ENCODE measurements around the gene GRHL3.

GRHL3 gene

DNA sequence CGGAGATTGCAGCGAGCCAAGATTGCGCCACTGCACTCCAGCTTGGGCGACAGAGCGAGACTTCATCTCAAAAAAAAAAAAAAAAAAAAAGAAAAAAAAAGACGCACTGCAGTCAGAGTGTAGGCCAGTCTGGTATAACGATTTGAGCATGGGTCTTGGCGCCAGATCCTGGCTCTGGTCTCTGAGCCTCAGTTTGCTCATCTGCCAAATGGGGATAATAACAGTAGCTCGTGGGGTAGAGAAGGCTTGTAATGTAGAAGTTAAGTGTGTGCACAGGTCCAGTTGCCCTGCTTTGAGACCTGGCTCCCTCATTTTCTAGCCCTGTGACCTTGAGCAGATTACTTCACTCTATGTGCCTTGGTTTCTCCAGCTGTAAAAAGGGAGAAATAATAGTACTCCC, 26.3 kb upstream of the GRHL3 start:
- in situ Hi-C loops (cut with MboI; ENCODE audit: low sequenced_read_pairs) = no loop called here

DNA sequence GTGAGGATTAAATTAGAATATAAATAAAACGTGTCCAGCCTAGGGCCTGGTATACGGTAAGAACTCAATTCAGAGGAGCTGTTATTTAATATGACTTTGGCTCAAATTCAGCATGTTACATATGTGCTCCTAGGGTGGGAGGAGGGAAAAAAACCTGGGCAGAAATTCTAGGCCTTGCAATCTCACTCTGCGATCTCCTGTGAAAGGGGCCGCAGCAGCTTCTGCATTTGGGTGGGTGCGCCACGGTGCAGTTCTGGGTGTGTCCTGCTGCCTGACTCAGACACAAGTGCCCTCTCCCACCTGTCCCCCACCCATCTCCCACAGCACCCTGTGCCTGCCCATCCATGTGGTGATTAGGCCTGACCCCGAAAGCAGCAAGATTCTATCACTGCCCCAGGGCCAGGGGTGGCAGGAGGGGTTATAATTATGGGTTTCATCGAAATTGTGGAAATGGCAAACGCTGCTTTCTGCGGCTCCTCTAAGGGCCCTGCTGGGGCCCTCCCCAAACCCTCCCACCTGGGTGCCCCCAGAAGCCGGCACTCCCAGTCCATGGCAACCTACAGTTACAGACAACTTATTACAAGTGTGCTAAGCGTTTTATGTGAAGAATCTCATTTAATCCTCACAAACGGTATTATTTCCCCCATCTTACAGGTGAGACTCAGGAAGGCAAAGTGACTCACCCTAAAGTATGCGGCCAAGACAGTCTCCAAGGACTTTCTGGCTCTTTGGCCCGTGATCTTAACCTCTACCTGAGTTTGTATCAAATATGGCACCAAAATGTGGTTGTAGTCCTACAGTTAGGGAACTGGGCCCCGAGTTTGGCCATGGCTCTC, 25.5 kb upstream of the GRHL3 start:
- in situ Hi-C loops (cut with MboI; ENCODE audit: low sequenced_read_pairs) = no loop called here

DNA sequence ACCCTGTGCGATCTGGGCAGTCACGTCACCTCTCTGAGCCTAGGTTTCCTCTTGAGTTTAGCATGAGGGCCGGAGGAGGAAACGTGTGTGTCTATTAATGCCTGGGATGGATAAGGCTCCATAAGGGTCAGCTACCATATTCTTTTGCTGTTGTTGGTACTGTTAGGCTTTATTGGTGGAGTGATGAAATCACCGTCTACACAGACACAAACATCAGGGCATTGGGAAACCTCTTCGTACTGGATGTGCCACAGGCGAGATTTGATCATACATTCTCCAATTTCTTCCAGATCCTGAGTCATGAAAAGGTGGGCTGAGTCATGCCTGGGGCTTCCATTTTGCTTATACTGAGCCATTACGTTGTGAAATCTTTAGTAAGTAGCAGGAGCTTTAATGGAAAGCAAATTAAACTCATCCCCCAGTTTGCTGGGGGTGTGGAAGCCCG, 24.9 kb upstream of the GRHL3 start:
- in situ Hi-C loops (cut with MboI; ENCODE audit: low sequenced_read_pairs) = no loop called here

DNA sequence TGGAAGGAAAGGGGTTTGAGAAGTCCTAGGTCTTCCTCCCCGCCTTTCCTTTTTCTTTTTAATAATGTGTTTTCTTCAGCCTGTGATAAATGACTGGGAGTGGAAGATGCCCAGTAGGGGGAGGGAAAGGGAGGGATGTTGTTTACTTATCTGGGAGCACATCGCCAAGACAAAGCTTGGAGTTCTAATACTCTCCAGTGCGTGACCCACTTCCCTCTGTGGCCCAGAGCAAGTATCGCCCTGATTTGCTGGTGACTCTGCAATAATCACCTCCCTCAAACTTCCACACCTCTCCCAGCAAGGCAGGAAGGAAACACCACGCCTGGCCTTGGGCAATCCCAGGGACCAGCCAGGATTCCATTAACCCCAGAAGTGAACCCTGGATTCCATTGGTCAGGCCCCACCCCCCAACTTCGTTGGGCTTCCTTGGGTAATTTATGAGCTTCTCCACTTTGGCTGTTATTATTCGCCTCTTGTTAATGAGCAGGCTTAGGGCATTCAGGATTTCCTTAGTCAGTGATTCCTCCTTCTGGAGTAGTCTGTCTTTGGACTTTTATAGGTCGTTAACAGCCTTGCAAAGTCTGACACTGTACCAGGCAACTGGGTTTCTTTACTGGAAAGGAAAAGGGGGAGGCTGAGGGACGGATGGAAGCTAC, 24.3 kb upstream of the GRHL3 start:
- in situ Hi-C loops (cut with MboI; ENCODE audit: low sequenced_read_pairs) = no loop called here

DNA sequence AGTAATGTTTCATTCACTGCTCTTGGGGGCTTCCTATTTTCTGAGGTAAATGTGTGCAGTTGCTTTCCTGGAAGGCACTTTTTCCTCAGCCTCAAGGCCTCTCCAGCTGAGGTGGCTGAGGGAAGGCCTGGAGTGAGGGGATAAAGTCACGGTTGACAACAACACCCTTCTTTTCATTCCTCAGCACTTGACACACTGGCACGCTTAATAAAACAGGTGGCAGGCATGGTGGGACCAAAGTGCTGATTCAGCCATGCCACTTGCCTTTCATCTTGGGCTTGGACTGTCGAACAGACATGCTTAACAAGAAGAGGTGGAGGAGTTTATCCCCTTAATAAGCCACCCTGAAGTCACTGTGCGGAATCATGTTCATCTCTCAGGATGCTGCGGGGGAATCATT, 23.6 kb upstream of the GRHL3 start:
- in situ Hi-C loops (cut with MboI; ENCODE audit: low sequenced_read_pairs) = no loop called here

DNA sequence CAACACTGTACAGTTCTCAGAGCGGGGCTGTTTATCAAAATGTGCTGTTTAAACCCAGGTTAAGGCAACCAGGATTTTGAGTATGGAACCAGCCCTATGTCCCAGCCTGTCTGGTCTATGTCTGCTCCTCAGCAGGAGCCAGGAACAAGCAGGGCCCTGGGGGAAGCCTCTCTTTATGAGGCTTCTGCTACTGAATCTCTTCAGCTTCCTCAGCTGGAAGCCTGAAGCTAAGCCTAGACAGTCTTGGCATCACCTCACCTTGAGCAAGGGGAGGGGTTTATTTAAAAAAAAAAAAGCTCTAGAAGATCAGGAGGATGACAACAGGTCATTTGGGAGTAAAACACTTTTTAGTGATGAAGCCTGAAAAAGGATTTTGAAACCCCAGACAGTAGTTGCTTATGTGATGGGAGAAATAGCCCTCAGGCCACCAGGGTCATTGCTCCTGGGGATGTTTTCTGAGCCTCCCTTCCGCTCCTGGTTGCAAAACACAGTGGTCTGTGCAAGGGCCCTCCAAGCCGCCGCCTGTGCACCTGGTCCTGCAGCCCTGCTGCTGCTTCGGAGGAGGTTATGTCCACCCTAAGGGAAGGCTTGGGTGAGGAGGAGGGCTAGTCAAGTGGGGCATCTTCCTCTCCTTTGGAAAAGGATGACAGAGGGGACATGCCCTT, 21.8 kb upstream of the GRHL3 start:
- in situ Hi-C loops (cut with MboI; ENCODE audit: low sequenced_read_pairs) = no loop called here

DNA sequence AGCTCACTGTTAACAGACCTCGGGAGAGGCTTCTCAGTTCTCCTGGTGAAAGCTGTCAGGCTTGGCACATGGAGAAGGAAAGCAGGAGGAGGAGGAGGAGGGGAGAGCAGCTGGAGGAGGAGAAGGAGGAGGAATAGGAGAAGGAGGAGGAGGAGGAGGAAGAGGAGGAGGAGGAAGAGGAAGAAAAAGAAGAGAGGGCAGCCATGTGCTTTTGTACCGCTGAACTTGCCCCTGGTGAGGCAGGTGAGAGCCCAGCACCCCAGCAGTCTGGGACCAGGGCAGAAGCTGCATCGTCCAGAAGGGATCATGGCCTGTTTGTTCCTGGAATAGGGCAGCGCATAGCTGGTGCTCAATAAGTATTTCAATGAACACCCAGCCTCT, 21.3 kb upstream of the GRHL3 start:
- in situ Hi-C loops (cut with MboI; ENCODE audit: low sequenced_read_pairs) = no loop called here

DNA sequence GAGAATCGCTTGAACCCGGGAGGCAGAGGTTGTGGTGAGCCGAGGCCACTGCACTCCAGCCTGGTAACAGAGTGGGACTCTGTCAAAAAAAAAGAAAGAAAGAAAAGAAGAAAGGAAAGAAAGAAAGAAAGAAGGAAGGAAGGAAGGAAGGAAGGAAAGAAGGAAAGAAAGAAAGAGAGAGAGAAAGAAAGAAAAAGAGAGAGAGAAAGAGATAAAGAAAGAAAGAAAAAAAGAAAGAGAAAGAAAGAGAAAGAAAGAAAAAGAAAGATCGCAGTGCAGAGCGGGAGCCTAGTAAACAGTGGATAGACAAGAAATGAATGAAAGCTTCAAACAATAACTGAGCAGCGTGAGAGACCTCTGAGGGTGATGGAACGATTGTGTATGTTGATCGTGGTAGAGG, 20.6 kb upstream of the GRHL3 start:
- in situ Hi-C loops (cut with MboI; ENCODE audit: low sequenced_read_pairs) = no loop called here

DNA sequence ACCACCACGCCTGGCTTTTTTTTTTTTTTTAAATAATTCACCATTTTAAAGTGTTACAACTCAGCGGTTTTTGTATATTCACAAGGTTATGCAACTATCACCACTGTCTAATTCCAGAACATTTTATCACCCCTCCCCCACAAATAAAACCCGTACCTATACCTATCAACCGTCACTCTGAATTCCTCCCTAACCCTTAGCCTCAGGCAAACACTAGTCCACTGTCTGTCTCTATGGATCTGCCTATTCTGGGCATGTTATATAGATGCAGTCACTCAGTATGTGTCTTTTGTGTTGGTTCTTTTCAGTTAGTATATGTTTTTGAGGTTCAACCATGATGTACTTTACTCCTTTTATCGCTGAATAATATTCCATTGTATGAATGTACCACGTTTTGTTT, 19.3 kb upstream of the GRHL3 start:
- in situ Hi-C loops (cut with MboI; ENCODE audit: low sequenced_read_pairs) = no loop called here

DNA sequence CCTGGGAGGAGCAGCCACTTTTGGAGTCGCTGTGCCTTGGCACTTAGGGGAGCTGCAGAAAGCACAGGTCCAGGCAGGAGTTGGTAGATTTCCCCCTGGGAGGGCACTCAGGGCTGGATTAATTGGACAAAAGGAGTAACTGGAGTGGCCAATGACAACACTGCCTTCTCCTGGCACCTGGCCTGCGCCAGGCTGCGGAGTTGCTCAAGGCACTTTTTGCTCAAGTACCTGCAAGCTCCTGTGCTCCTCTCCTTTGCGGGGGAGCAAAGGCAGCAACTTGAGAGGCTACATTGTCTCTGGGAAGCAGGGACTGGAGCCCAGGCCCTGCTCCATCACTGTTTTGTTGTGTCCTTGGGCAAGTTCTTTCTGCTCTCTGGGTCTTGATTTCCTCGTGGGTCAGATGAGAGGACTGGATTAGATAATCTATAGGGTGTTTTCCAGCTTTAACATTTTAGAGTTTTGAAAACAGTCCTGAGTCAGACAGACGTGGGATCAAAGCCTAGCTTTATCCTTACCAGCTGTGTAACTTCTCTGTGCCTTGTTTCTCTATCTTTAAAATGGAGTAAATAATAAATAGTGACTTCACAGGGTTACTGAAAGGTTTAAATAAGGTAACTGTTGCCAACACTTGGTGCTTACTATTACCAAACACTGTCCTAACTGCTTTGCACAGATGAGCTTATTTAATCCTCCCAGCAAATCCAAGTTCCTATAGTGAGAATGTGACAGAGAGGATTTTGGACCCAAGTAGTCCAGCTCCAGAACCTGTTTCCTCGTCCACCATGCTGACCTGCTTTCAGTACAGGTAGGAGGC, 18.0 kb upstream of the GRHL3 start:
- in situ Hi-C loops (cut with MboI; ENCODE audit: low sequenced_read_pairs) = no loop called here

DNA sequence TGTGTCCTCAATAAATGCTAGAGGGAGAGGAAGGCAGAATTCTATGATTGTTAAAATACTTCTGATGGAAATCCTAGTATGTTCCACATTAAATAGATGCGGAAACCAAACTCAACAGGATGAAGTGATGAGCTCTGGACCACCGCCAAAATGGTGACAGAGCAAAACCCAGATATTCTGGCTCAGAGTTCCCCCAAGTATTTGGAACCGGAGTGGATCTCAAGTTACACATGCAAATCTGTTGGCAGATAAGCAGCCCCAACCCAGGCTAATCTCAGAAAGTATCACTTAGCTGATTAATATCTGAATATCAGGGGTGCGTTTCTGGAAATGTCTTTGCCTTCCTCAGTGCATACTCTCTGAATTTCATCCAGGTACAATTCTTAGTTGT, 17.4 kb upstream of the GRHL3 start:
- in situ Hi-C loops (cut with MboI; ENCODE audit: low sequenced_read_pairs) = no loop called here

DNA sequence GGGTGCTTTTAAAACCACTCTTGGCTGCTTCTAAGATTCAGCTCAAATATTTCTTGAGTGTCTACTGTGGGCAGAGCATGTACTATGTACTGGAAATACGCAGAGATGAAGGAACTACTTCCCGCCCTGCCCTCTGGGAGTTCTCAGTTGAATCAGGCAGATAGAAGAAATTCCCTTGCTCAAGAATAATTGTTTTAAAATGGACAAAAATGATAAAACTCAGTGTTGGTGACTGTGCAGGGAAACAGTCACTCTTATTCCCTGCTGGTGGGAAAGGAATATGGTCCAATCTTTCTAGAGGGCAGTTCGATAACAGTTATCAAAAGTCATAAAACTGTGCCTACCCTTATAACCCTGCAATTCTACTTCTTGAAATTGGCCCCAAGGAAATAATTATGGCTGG, 16.9 kb upstream of the GRHL3 start:
- in situ Hi-C loops (cut with MboI; ENCODE audit: low sequenced_read_pairs) = no loop called here

DNA sequence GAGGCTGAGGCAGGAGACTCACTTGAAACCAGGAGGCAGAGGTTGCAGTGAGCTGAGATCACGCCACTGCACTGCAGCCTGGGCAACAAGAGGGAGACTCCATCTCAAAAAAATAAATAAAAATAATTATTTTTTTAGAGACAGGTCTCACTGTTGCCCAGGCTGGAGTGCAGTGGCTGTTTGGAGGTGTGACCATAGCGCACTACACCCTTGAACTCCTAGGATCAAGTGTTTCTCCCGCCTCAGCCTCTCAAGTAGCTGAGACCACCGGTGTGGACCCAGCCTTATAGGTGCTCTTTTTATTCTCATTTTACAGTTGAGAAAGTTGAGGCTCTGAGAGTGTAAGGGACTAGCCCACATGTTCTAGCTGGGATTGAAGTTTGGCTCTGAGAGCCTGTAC, 15.6 kb upstream of the GRHL3 start:
- in situ Hi-C loops (cut with MboI; ENCODE audit: low sequenced_read_pairs) = no loop called here

DNA sequence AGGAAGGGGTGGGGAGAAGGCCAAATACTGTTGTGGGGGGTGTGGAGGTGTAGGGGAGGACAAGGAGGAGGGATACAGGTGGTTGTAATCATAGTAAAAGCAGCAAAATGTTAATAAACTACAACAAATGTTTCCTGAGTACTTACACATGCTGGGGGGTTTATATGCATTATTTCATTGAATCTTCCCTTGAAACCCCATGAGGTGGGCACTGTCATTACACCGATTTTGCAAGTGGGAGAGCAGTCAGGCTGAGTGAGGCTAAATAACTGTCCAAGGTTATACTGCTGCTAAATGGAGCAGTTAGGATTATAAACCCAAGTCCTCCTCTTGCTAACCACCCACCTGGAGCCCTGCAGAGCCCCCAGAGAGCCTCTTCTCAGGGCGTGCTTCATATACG, 14.4 kb upstream of the GRHL3 start:
- in situ Hi-C loops (cut with MboI; ENCODE audit: low sequenced_read_pairs) = no loop called here

DNA sequence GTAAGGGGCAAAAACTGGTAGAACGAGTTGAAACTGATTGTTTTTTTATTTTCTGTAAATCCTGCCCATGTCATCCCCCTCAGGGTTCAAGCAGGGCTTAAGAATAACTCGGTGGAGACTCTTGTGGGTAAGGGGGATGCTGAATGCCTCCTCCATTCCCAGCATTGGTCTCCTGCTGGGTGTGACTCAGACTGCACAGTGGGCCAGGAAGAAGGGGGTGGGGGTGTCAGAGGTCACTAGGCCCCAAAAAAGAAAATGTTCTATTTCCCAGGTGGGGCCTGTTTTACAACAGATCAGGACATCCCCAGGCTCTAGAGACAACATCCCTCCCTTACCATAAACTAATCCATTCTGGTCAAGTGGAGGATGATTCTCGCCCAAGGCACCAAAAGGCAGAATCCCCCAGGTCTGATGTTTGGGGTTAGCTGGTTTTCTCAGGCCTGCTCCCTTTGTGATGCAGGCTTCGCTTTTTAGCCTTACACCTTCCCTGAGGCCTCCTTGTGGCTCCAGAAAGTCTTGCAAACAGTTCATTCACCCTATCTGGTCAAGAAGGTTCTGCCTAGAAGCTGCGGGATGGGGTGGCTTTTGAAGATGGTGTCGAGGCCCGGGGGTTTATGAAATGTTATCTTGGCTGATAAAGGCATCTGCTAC, 10.7 kb upstream of the GRHL3 start:
- in situ Hi-C loops (cut with MboI; ENCODE audit: low sequenced_read_pairs) = no loop called here

DNA sequence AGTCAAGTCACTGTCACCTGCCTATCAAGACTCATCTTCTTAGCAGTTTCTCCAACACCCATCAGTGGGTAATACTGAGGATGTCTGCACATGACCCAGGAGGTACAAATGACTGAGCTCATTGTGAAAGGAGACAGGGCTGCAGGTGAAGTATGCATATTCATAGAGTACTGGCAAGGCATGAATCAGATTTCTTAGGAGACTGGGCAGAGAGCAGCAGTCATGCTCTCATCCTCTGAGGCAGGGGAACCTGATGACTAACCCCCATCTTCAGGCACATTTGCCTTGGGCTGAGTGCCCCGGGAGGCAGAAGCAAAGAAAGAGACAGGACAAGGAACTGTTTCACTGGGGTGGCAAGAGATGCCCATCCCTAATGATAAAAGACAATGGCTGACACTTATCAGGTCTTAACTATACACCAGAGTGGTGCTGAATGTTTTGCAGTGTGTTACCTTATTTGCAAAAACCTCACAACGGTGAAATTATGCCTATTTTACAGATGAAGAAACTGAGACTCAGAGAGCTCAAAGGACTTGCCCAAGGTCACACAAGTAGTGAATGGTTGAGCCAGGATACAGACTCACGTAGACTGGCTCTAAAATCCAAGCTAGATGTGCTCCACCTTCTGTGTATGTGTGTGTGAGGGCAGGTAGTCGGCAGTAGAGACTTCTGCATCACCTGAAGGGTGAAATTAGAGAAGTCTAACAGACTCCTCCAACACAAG, 9.2 kb upstream of the GRHL3 start:
- in situ Hi-C loops (cut with MboI; ENCODE audit: low sequenced_read_pairs) = no loop called here

DNA sequence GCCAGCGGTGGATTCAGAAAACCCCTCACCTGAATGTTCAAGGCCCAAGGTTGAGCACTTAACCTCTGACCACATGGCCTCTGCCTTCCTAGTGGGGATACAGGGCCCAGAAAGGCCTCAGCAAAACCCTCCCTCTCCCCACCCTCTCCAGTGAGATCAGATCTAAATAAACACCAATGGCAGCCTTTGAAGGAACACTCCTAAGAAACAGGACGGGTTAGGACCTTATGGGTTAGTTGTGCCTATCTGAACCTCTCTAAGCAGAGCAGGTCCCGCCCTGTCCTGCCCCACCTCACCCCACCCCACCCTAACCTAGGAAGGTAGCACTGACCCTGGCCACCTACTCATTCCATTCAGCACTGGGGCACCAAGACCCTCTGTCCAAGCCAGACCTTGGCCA, 7.9 kb upstream of the GRHL3 start:
- in situ Hi-C loops (cut with MboI; ENCODE audit: low sequenced_read_pairs) = no loop called here

DNA sequence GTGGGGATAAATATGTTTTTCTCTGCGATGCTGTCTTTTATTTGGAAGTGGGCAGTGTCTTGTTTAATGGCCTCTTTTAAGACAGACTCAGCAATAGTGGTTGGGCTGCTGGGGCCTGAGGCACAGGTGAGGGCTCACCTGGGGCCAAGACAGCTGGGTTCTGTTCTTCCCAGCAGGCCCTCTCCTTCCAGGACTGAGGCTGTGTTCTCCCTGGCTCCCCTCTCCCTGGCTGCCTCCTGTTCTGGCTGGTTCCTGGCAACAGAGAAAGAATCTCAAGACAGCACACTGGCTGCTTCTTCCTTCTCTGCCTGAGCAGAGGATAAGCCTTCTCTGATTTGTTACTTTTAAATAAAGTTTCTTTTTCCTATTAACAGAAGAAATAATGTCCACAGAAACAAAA, 7.4 kb upstream of the GRHL3 start:
- in situ Hi-C loops (cut with MboI; ENCODE audit: low sequenced_read_pairs) = no loop called here

DNA sequence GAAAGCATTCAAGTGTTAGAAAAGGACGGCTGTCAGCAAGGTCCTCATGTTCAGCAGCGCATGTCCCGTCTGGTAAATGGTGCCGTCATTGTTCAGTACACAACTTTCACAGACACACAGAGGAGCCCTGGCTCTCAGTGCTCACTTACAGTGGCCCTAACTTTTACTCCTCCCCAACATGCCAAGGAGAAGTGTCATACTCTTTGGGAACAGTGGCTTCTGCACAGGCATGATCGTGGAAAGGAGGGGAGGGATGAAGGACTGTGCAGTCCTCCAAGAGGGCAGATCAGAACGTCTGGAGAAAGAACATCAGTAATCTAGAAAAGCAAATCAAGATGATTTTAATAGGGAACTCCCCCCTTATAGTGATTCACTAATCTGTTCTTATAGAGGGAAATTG, 3.8 kb upstream of the GRHL3 start:
- in situ Hi-C loops (cut with MboI; ENCODE audit: low sequenced_read_pairs) = no loop called here

DNA sequence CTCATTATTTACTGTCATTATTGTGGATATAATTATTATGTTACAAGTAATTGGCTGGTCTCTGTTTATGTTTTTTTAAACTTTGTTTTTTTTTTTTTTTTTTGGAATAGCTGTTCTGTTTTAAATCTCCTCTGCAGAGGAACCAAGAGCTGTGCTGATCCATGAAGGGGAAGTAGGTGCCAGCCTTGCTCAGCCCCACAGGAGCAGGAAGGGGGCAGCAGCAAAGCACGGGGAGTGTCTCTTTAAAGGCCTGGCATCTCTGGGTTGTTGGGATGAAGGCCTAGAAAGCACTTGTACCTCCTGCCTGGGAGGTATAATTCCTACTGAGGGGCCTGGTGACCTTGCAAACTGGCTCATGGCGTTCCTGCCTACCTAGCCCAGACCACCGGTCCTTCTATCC, 2.5 kb upstream of the GRHL3 start:
- in situ Hi-C loops (cut with MboI; ENCODE audit: low sequenced_read_pairs) = no loop called here

All from HL-60/S4 treated with phorbol 12-myristate 13-acetate at 8.2 ng/mL for 4 days and 3 days (cell line).